AG04450 (cell line): ENCODE data around the gene PTPRD. TPM values are rescaled to one million over a fixed set of nuclear protein-coding genes. Genes with fewer than 3 reads are reported as not detected.

ENCODE experiments used
- CTCF ChIA-PET: fragments of 300-600, 350-600 bp; formaldehyde crosslinking; extraction: SDS; loops from one replicate; lab custom pipeline; 2022; ENCODE audit warnings: antibody characterized with exemption, inconsistent platforms; lab: Charles Lee
- POLR2A ChIA-PET: fragments of 350-600 bp; formaldehyde crosslinking; extraction: SDS; loops from one replicate; lab custom pipeline; 2021; ENCODE audit warnings: antibody characterized with exemption, inconsistent platforms; lab: Yijun Ruan, JAX
- DNase-seq: peaks from one replicate; pipeline ENCODE4 v3.0.0-alpha.2; 2011; ENCODE audit warnings: low read depth, low spot score
- H3K27ac ChIP-seq: one replicate; pipeline ENCODE4 v1.5.1; 2012; ENCODE audit warnings: low read depth, low read length, control low read depth
- H3K27me3 ChIP-seq: one replicate; pipeline ENCODE4 v1.6.0; 2012; ENCODE audit warnings: low read length; ENCODE audit not compliant: control insufficient read depth, insufficient read depth
- H3K4me3 ChIP-seq: 2 replicates; pipeline ENCODE4 v1.5.1; 2011; ENCODE audit warnings: mild to moderate bottlenecking, low read depth, low read length, control low read depth
- H3K9me3 ChIP-seq: 2 replicates; pipeline ENCODE4 v1.5.1; 2012; ENCODE audit warnings: low read length; ENCODE audit not compliant: control insufficient read depth, insufficient read depth
- CTCF ChIP-seq: IDR thresholded peaks from 2 replicates; pipeline ENCODE4 v1.5.1; 2011; ENCODE audit warnings: low read depth, low read length, control low read depth, inconsistent platforms
- polyA plus RNA-seq: library from polyadenylated mRNA; depleted of rRNA; stranded (reverse); fragments of >200 nt; gene quantifications from 2 replicates; pipeline ENCODE4 v1.2.3, GENCODE V29; 2011

PTPRD gene
- polyA plus RNA-seq, 1 experiment = 0.19 TPM

GRCh38 chr9:8917956-8918739 is 1694.7 kb downstream of the PTPRD start:
- DNase-seq = no peak
- ChIA-PET CTCF (no interaction called here), POLR2A (interaction anchor here (0.5 kb wide), 1 partner anchor 12 kb away, joined by 5 read pairs; no protein-coding TSS in a partner anchor)
- no peak for TF ChIP-seq CTCF
- Histone ChIP-seq H3K27me3 (no peaks in the 10 kb centered on the region), H3K4me3 (no peak overlapping the region), H3K9me3 (peaks cover 11% of the 10 kb centered on the region), H3K27ac (no peak overlapping the region)

- POLR2A ChIA-PET = no interaction called here
- no peak for DNase-seq
- Histone ChIP-seq H3K4me3 (no peak overlapping the region), H3K27ac (no peak overlapping the region), H3K9me3 (peaks cover 11% of the 10 kb centered on the region), H3K27me3 (no peaks in the 10 kb centered on the region)
- no peak for TF ChIP-seq CTCF
- CTCF ChIA-PET = no interaction called here
Measured at GRCh38 chr9:8916771-8917170, 1696.0 kb downstream of the PTPRD start.

GRCh38 chr9:8907868-8908267 is 1704.9 kb downstream of the PTPRD start:
- ChIA-PET POLR2A (no interaction called here), CTCF (no interaction called here)
- no peak for TF ChIP-seq CTCF
- peaks cover 6% of the 10 kb centered on the region for H3K9me3 ChIP-seq
- H3K27ac ChIP-seq = no peak overlapping the region
- H3K4me3 ChIP-seq = no peak overlapping the region
- DNase-seq = no peak
- no peaks in the 10 kb centered on the region for H3K27me3 ChIP-seq

GRCh38 chr9:8905731-8906130 is 1707.1 kb downstream of the PTPRD start:
- Histone ChIP-seq H3K9me3 (peaks cover 6% of the 10 kb centered on the region), H3K27me3 (no peaks in the 10 kb centered on the region), H3K4me3 (no peak overlapping the region), H3K27ac (no peak overlapping the region)
- DNase-seq = no peak
- ChIA-PET CTCF (no interaction called here), POLR2A (interaction anchor here (0.7 kb wide), 1 partner anchor 12 kb away, joined by 5 read pairs; no protein-coding TSS in a partner anchor)
- TF ChIP-seq CTCF = no peak

- DNase-seq = no peak
- Histone ChIP-seq H3K9me3 (peaks cover under 1% of the 10 kb centered on the region), H3K4me3 (no peak overlapping the region), H3K27me3 (no peaks in the 10 kb centered on the region), H3K27ac (no peak overlapping the region)
- TF ChIP-seq CTCF = no peak
- POLR2A ChIA-PET = no interaction called here
- CTCF ChIA-PET = no interaction called here
Measured at GRCh38 chr9:8904771-8905515, 1707.9 kb downstream of the PTPRD start.
